Muscle layer of duodenum (tissue), 2 donors: ENCODE results near the gene IGSF21.

ENCODE experiments used
- H3K27ac ChIP-seq: one replicate; pipeline ENCODE4 v1.7.0; 2013; ENCODE audit warnings: mild to moderate bottlenecking, low read length
- H3K27me3 ChIP-seq: one replicate; pipeline ENCODE4 v1.7.0; 2013; ENCODE audit warnings: low read depth, mild to moderate bottlenecking, control low read depth, low read length
- H3K36me3 ChIP-seq, 2 donors: one replicate each; pipeline ENCODE4 v1.7.0; 2013; ENCODE audit warnings: low read length in 2 of 2, control low read depth in 1 of 2, mild to moderate bottlenecking in 1 of 2; ENCODE audit not compliant: insufficient read depth in 2 of 2, control insufficient read depth in 1 of 2
- H3K4me1 ChIP-seq, 2 donors: one replicate each; pipeline ENCODE4 v1.7.0; 2013; ENCODE audit warnings: low read length in 2 of 2, mild to moderate bottlenecking in 2 of 2, control low read depth in 1 of 2, moderate library complexity in 1 of 2; ENCODE audit not compliant: insufficient read depth in 2 of 2, control insufficient read depth in 1 of 2
- H3K4me3 ChIP-seq, 2 donors: one replicate each; pipeline ENCODE4 v1.7.0; 2013; ENCODE audit warnings: low read length in 2 of 2, low read depth in 1 of 2, mild to moderate bottlenecking in 1 of 2
- H3K9me3 ChIP-seq, 2 donors: one replicate each; pipeline ENCODE4 v1.7.0; 2013; ENCODE audit warnings: low read length in 2 of 2, control low read depth in 1 of 2, mild to moderate bottlenecking in 1 of 2; ENCODE audit not compliant: control insufficient read depth in 1 of 2
- donor health status: healthy.

The IGSF21 gene

DNA sequence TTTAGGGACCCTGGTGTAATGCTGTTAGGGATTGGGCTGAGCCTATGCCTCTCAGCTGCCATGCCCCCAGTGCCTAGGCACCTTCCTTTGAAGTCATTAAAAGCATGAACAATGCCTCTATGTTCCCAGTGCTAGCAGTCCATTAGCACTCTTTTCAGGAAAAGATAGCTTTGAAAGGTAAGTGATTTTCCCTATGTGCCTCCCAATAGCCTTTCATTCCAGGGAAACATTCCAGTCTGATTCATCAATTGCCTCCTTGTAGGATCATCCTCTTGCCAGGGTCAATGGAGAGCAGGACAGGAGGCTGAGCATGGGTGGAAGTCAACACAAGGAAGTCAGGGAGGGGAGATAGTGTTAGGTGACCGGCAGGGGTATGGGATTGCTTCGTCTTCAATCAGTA lies 8.6 kb upstream of the IGSF21 start:
- Histone ChIP-seq H3K36me3 (no peaks in the 10 kb centered on the region), H3K27me3 (no peaks in the 10 kb centered on the region), H3K9me3 (no peaks in the 10 kb centered on the region), H3K4me1 (no peaks in the 10 kb centered on the region), H3K4me3 (no peak overlapping the region), H3K27ac (no peak overlapping the region)

DNA sequence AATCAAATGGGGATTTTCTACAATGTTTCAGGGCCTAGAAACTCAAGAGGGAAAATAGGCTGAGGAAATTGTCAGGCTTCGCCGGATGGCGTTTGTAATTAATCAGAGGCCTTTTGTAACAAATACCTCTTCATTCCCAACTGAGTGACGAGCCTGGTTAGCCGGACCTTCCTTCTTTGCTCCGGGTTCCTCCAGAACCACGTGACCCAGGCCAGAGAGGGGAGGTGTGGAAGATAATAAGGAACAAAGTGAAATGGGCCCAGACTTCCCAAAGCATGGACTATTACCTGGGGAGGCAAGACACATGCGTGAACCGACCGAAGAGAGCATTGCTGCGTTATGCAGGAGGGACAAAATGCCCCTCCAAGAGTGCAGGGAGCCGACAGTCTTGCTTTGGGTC lies 7.5 kb upstream of the IGSF21 start:
- Histone ChIP-seq H3K36me3 (no peaks in the 10 kb centered on the region), H3K4me3 (no peak overlapping the region), H3K27ac (no peak overlapping the region), H3K4me1 (no peaks in the 10 kb centered on the region), H3K9me3 (no peaks in the 10 kb centered on the region), H3K27me3 (peaks cover 7% of the 10 kb centered on the region)

DNA sequence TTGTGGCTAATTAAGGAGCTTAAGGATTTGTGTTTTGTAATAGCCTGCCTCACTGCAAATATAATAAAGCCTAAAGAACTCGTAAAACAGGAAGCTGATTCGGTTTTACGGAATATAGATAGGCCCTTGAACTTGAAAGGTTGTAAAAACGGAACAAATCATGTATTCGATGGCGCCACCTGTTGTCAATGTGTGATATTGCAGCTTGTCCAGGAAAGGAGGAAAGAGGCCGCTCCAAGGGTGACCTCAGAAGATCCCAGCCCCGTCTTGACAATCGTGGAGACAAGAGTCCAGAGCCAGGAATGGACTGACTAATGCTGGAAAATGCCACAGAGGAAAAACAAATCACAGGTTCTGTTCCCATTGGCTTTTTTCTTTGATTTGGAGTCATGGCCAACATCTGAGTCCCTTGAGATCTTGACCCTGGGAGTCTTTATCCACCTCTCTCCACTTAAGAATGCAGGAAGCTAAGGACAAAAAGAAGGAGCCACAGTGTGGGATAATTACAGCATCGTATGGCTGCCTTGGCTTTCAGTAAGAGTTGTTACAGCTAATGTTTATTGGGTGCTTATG lies 7.0 kb upstream of the IGSF21 start:
- H3K27me3 ChIP-seq: peaks cover 8% of the 10 kb centered on the region
- H3K27ac ChIP-seq: no peak overlapping the region
- H3K36me3 ChIP-seq: no peaks in the 10 kb centered on the region
- no peaks in the 10 kb centered on the region for H3K9me3 ChIP-seq
- H3K4me3 ChIP-seq: no peak overlapping the region
- no peaks in the 10 kb centered on the region for H3K4me1 ChIP-seq

- no peaks in the 10 kb centered on the region for H3K9me3 ChIP-seq
- H3K4me3 ChIP-seq: no peak overlapping the region
- H3K27ac ChIP-seq: no peak overlapping the region
- H3K36me3 ChIP-seq: no peaks in the 10 kb centered on the region
- H3K4me1 ChIP-seq: no peaks in the 10 kb centered on the region
- peaks cover 8% of the 10 kb centered on the region for H3K27me3 ChIP-seq
These were observed 6.1 kb upstream of the IGSF21 start for GRCh38 chr1:18101508-18101907.

- Histone ChIP-seq H3K27me3 (peaks cover 25% of the 10 kb centered on the region), H3K36me3 (no peaks in the 10 kb centered on the region), H3K4me3 (no peak overlapping the region), H3K4me1 (no peaks in the 10 kb centered on the region), H3K27ac (no peak overlapping the region), H3K9me3 (no peaks in the 10 kb centered on the region)
These were observed 3.7 kb upstream of the IGSF21 start for GRCh38 chr1:18103788-18104421.

DNA sequence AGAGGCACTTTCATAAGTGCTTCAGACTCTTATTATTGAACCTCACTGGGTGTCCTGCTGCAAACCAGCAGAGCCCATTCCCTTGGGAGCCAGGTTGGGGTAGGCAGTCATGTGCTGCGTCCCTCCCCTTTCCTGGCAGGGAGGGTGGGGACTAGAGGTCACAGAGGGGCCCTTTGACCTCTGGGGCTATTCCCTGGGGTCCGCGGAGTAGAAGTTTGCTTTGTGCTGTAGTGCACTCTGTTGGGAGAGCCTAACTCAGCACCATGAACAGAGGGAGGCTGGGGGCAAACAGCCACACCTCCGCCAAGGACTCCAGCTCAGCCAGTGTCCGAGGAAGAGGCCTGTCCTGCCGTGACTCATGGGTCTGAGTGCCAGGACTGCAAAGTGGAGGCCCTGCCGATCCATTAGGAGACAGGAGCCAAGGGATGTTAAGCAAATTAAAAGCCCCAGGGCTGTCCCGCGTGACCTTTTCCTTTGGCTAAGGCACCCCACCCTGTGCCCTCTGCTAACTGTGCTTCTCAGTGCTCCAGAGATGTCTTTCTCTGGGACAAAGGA lies 3.0 kb upstream of the IGSF21 start:
- H3K36me3 ChIP-seq: no peaks in the 10 kb centered on the region
- no peak overlapping the region for H3K4me3 ChIP-seq
- peaks cover 0 to 7% of the 10 kb centered on the region in 2 donors for H3K4me1 ChIP-seq
- H3K27ac ChIP-seq: no peak overlapping the region
- peaks cover 32% of the 10 kb centered on the region for H3K27me3 ChIP-seq
- no peaks in the 10 kb centered on the region for H3K9me3 ChIP-seq

GRCh38 chr1:18105196-18105595 lies 2.4 kb upstream of the IGSF21 start:
- Histone ChIP-seq H3K36me3 (no peaks in the 10 kb centered on the region), H3K4me3 (no peak overlapping the region), H3K27me3 (peaks cover 38% of the 10 kb centered on the region), H3K27ac (no peak overlapping the region), H3K9me3 (no peaks in the 10 kb centered on the region), H3K4me1 (peaks cover 0 to 13% of the 10 kb centered on the region in 2 donors)

DNA sequence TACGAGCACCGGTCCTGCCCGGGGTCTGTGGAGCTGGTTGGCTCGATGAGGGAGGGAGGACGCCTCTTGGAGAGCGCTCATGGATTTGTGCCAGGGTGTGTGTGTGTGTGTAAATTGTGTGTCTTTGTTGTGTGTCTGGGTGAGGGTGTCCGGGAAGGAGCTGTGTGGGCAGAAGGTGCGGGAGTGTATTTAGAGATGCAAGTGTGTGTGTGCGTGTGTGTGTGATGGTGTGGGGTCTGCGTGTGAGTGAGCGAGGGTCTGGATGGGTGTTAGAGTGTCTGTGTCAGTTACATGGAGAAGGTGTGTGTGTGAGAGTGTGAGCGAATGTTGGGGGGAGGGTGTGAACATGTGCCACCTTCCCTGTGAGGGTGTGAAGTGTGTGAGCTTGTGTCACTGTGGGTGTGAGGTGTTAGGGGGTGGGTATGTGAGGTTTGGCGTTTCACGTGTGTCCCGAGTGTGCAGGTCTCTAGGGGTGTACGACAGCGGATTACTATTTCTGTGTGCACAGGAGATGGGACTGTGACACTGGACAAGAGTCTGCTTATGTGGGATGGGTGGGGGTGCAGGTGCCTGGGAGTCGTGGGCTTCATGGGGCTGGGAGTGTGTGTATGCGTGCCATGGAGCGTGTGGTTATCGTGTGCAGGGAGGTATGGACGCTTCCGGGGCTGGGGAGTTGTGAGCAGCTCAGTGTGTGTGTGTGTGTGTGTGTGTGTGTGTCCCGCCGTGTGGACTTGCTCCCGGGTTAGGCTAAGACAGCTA lies 880 bp downstream of the IGSF21 start:
- no peaks in the 10 kb centered on the region for H3K9me3 ChIP-seq
- H3K4me1 ChIP-seq: peaks cover 0 to 22% of the 10 kb centered on the region in 2 donors
- no peaks in the 10 kb centered on the region for H3K36me3 ChIP-seq
- H3K27me3 ChIP-seq: peaks cover 52% of the 10 kb centered on the region
- peak overlapping the region in 1 of 2 donors; percentile 11 for H3K4me3 ChIP-seq
- H3K27ac ChIP-seq: no peak overlapping the region

GRCh38 chr1:18109058-18109755 lies 1.6 kb downstream of the IGSF21 start:
- peaks cover 52% of the 10 kb centered on the region for H3K27me3 ChIP-seq
- no peaks in the 10 kb centered on the region for H3K36me3 ChIP-seq
- H3K9me3 ChIP-seq: no peaks in the 10 kb centered on the region
- peak overlapping the region in 1 of 2 donors; percentile 11 for H3K4me3 ChIP-seq
- H3K4me1 ChIP-seq: peaks cover 0 to 22% of the 10 kb centered on the region in 2 donors
- no peak overlapping the region for H3K27ac ChIP-seq

DNA sequence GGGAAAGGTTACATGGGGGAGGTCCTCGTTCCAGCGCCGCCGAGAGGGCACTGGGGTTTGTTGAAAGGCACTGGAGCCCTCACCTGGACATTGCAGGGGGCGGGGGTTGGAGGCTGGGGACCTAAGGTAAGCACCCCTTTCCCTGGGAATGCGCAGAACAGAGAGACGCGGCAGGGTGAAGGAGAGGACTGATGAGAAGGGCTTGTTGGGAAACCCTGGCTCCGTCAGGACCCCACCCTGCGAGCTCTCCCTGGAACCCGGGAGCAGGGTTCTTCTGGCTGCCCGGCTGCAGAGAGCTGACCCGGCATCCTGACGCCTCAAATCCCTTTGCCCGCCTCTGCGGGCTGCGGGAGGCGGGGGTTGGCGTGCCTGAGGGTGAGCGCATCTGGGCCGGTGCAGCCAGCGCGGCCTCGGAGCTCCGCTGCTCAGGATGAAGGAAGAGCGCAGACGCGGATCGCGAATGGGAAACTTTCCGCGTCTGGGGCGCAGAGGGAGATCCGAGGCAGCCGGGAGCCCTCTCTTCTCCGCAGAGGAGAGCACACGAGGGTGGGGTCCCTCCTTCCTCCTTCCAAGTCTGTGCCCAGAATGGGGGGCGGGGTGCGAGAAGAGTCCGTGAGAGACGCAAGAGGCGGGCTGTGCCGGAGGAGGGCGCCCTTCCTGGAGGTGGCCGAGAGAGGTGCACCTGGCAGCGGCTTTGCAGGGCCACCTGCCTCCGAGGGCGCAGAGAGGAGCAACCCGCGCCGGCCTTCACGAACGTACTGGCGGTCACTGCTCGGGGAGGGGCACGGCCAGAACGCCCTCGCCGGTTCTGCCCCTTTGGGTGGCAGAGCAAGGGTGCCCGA lies 2.4 kb downstream of the IGSF21 start:
- H3K36me3 ChIP-seq: no peaks in the 10 kb centered on the region
- peaks cover 0 to 22% of the 10 kb centered on the region in 2 donors for H3K4me1 ChIP-seq
- H3K4me3 ChIP-seq: peak overlapping the region in 1 of 2 donors; percentile 49
- no peaks in the 10 kb centered on the region for H3K9me3 ChIP-seq
- H3K27ac ChIP-seq: no peak overlapping the region
- peaks cover 46% of the 10 kb centered on the region for H3K27me3 ChIP-seq
